Endothelial cell of umbilical vein (primary cell): ENCODE data around the gene RBM3. TPM values are rescaled to one million over a fixed set of nuclear protein-coding genes. Genes with fewer than 3 reads are reported as not detected.

ENCODE experiments used
- BruUV-seq: library from RNA; stranded (reverse); fragments of 400-500 nt; replicated peaks from 2 replicates; lab custom pipeline; 2021; lab: Mats Ljungman, UMichigan
- CTCF ChIA-PET: fragments of 300-600, 350-600 bp; sonication (Branson Sonifier 250); formaldehyde crosslinking; loops from one replicate; lab custom pipeline; 2021; ENCODE audit warnings: antibody characterized with exemption, inconsistent platforms; lab: Charles Lee
- POLR2A ChIA-PET: fragments of 300-600, 350-600 bp; sonication (Branson Sonifier 250); formaldehyde crosslinking; loops from one replicate; lab custom pipeline; 2021; ENCODE audit warnings: antibody characterized with exemption, inconsistent platforms; lab: Charles Lee
- DNase-seq: peaks from one replicate; pipeline ENCODE4 v3.0.0-alpha.2; 2011; ENCODE audit warnings: low read depth, low spot score
- FAIRE-seq: peaks from 2 replicates; lab custom pipeline; 2011; peaks lifted over from hg19 to GRCh38; lab: Jason Lieb, UNC
- H2AFZ ChIP-seq: 2 replicates; pipeline ENCODE4 v1.6.0; 2012; ENCODE audit warnings: low read depth, low read length, control low read depth, inconsistent platforms
- H3K27ac ChIP-seq: 2 replicates; pipeline ENCODE4 v1.5.1; 2011; ENCODE audit warnings: low read depth, mild to moderate bottlenecking, control low read depth, low read length, moderate library complexity; ENCODE audit not compliant: insufficient read depth
- H3K27me3 ChIP-seq, 2 experiments: 2 replicates each; pipeline versions ENCODE4 v1.6.0 to v1.6.1; 2011; ENCODE audit warnings: low read length in 2 of 2, mixed read lengths in 1 of 2; ENCODE audit not compliant: control insufficient read depth in 2 of 2, insufficient read depth in 2 of 2
- H3K36me3 ChIP-seq, 2 experiments: 2 replicates in 1 of 2; 3 replicates in 1 of 2; pipeline ENCODE4 v1.5.1; 2011; ENCODE audit warnings: low read length in 2 of 2, mild to moderate bottlenecking in 1 of 2, moderate library complexity in 1 of 2; ENCODE audit not compliant: control insufficient read depth in 2 of 2, insufficient read depth in 2 of 2; ENCODE audit errors: extremely low read depth in 1 of 2
- H3K4me1 ChIP-seq: 3 replicates; pipeline ENCODE4 v1.5.1; 2011; ENCODE audit warnings: mild to moderate bottlenecking, low read length; ENCODE audit not compliant: control insufficient read depth, insufficient read depth; ENCODE audit errors: extremely low read depth
- H3K4me2 ChIP-seq: 2 replicates; pipeline ENCODE4 v1.6.1; 2011; ENCODE audit warnings: low read length, control low read depth, mixed read lengths; ENCODE audit not compliant: insufficient read depth
- H3K4me3 ChIP-seq, 3 experiments: fragments of 200-600 bp in 1 of 3; sonication (generic), shearing (Covaris generic) in 1 of 3; replicated peaks in 1 of 3; 2 replicates each; pipeline ENCODE4 v1.5.1; 2011 to 2016; ENCODE audit warnings: control low read depth in 3 of 3, low read length in 3 of 3, mild to moderate bottlenecking in 2 of 3, inconsistent platforms in 1 of 3, low read depth in 1 of 3, moderate library complexity in 1 of 3; ENCODE audit not compliant: insufficient read depth in 1 of 3
- H3K79me2 ChIP-seq: 2 replicates; pipeline ENCODE4 v1.6.0; 2012; ENCODE audit warnings: low read length, inconsistent platforms; ENCODE audit not compliant: control insufficient read depth, insufficient read depth
- H3K9ac ChIP-seq: replicated peaks from 2 replicates; pipeline ENCODE3; 2011; ENCODE audit warnings: low read length, control low read depth; ENCODE audit not compliant: insufficient read depth; ENCODE audit errors: extremely low read depth
- H3K9me1 ChIP-seq: replicated peaks from 3 replicates; pipeline ENCODE4 v1.6.0; 2011; ENCODE audit warnings: mild to moderate bottlenecking, low read length; ENCODE audit not compliant: control insufficient read depth, insufficient read depth; ENCODE audit errors: extremely low read depth
- H3K9me3 ChIP-seq: replicated peaks from 2 replicates; pipeline ENCODE4 v1.5.1; 2012; ENCODE audit warnings: low read length, inconsistent platforms; ENCODE audit not compliant: control insufficient read depth, insufficient read depth
- H4K20me1 ChIP-seq: replicated peaks from 2 replicates; pipeline ENCODE3; 2011; ENCODE audit warnings: mild to moderate bottlenecking, low read length; ENCODE audit not compliant: control insufficient read depth, insufficient read depth; ENCODE audit errors: extremely low read depth
- GATA2 ChIP-seq: IDR thresholded peaks from 2 replicates; pipeline ENCODE4 v1.7.0; 2011; ENCODE audit warnings: low read depth, mild to moderate bottlenecking, moderate library complexity, mixed read lengths, low read length; ENCODE audit not compliant: insufficient read length, insufficient read depth
- JUN ChIP-seq: IDR thresholded peaks from 2 replicates; pipeline ENCODE4 v1.6.1; 2011; ENCODE audit warnings: borderline replicate concordance, low read depth; ENCODE audit not compliant: insufficient read length, insufficient read depth
- MAX ChIP-seq: IDR thresholded peaks from 2 replicates; pipeline ENCODE4 v1.6.1; 2011; ENCODE audit not compliant: insufficient read depth, insufficient read length
- MYC ChIP-seq: IDR thresholded peaks from one replicate; pipeline ENCODE4 v1.6.1; 2011; ENCODE audit warnings: mild to moderate bottlenecking, low read depth, low read length
- POLR2A ChIP-seq: IDR thresholded peaks from 2 replicates; pipeline ENCODE4 v1.6.1; 2012; ENCODE audit warnings: low read depth, mild to moderate bottlenecking, control low read depth, low read length
- POLR2AphosphoS5 ChIP-seq: IDR thresholded peaks from 2 replicates; pipeline ENCODE4 v1.6.1; 2012; ENCODE audit warnings: low read depth, mild to moderate bottlenecking, control low read depth, low read length, moderate library complexity; ENCODE audit not compliant: insufficient read depth
- dilution Hi-C: fragments of 300-500 bp; cut with MboI; formaldehyde crosslinking; loops from one replicate; pipeline ENCODE4 v1.15.0; 2019; ENCODE audit warnings: low sequenced_read_pairs; ENCODE audit not compliant: extremely low pct_ligation_motif_present
- intact Hi-C: fragments of 100-400 bp; cut with micrococcal nuclease; formaldehyde crosslinking; loops from one replicate; pipeline ENCODE4 v1.10.0; 2022
- polyA plus RNA-seq, 4 experiments: library from polyadenylated mRNA; depleted of rRNA in 3 of 4; stranded (reverse) in 3 of 4; unstranded in 1 of 4; fragments of >200 nt; gene quantifications; 2 replicates each; pipeline versions ENCODE4 v1.2.1 to v1.2.3, GENCODE V29; 2011 to 2012; ENCODE audit warnings: missing spikeins in 1 of 4
- total RNA-seq: library from RNA; stranded (reverse); gene quantifications from 2 replicates; pipeline ENCODE4 v1.2.3, GENCODE V29; 2021
- TF ChIP-seq, protein P1 (sequence below), 2 donors: IDR thresholded peaks; 1 replicate in 1 of 2; 2 replicates in 1 of 2; pipeline ENCODE4 v1.5.1; 2011; ENCODE audit warnings: low read length in 2 of 2, mild to moderate bottlenecking in 2 of 2, moderate library complexity in 2 of 2, control low read depth in 1 of 2, inconsistent platforms in 1 of 2, low read depth in 1 of 2; ENCODE audit not compliant: insufficient read depth in 1 of 2; ENCODE audit errors: extremely low read depth in 1 of 2

Gene RBM3
- total and polyA plus RNA-seq, 2 donors (not counting 3 experiments of a cell fraction or from before 2014, with no cell fraction given), result 313 to 477 TPM

DNA sequence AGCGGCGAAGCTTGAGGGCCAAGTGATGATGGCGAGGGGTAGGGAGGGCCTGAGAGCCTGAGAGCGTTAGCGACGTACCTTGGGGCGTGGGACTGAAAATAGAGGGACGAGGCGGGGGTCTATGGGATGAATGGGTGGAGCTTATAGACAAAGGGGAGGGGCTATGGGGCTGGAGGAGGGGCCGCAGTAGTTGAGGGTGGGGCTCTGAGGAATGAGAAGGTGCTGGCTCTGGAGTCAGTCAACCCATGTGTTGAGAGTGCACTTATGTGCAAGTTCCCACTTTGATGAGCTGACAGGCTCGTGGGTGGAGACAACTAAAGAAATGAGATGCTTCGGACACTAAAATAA, 34.3 kb upstream of the RBM3 start:
- no peak for TF ChIP-seq GATA2
- TF ChIP-seq MYC, result no peak
- TF ChIP-seq MAX, result no peak
- TF ChIP-seq POLR2A, result no peak
- no peak for TF ChIP-seq JUN
- TF ChIP-seq POLR2AphosphoS5, result no peak
- TF ChIP-seq, protein P1, sequence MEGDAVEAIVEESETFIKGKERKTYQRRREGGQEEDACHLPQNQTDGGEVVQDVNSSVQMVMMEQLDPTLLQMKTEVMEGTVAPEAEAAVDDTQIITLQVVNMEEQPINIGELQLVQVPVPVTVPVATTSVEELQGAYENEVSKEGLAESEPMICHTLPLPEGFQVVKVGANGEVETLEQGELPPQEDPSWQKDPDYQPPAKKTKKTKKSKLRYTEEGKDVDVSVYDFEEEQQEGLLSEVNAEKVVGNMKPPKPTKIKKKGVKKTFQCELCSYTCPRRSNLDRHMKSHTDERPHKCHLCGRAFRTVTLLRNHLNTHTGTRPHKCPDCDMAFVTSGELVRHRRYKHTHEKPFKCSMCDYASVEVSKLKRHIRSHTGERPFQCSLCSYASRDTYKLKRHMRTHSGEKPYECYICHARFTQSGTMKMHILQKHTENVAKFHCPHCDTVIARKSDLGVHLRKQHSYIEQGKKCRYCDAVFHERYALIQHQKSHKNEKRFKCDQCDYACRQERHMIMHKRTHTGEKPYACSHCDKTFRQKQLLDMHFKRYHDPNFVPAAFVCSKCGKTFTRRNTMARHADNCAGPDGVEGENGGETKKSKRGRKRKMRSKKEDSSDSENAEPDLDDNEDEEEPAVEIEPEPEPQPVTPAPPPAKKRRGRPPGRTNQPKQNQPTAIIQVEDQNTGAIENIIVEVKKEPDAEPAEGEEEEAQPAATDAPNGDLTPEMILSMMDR (IDR thresholded peaks at IDR 0.05; ENCODE audit: extremely low read depth in 1 of 2, insufficient read depth in 1 of 2, low read depth in 1 of 2, low read length in 2 of 2), result no peak
- peak overlapping the region; percentile 77 for H3K9ac ChIP-seq
- H3K4me2 ChIP-seq, result peak overlapping the region; percentile 43
- H3K9me1 ChIP-seq, result no peaks in the 10 kb centered on the region
- H3K36me3 ChIP-seq, result peaks cover 3% of the 10 kb centered on the region in 2 experiments
- ChIA-PET POLR2A (interaction anchor here (0.7 to 1.7 kb wide), 3 partner anchors 18 to 53 kb away, joined by 3 to 7 read pairs (median 4); partner anchors contain the start of gene RBM3), CTCF (interaction anchor here (0.8 to 1.6 kb wide), 8 partner anchors 8 to 92 kb away, joined by 3 to 11 read pairs (median 5); partner anchors contain the start of gene EBP)
- intact Hi-C loops, result loop anchor here (2.0 kb wide), 1 partner anchor 57 kb away; the partner anchor contains the start of gene WDR13
- no peaks in the 10 kb centered on the region for H3K27me3 ChIP-seq
- H3K4me1 ChIP-seq, result peaks cover 7% of the 10 kb centered on the region
- peaks cover 13% of the 10 kb centered on the region for H3K79me2 ChIP-seq
- no peaks in the 10 kb centered on the region for H4K20me1 ChIP-seq
- BruUV-seq, result no TSS peak
- H2AFZ ChIP-seq, result peak overlapping the region; percentile 68
- FAIRE-seq (no peak), DNase-seq (peak; percentile 50)
- H3K4me3 ChIP-seq, result peak overlapping the region; percentile 52 to 88 (median 61)
- dilution Hi-C loops, result no loop called here
- H3K9me3 ChIP-seq, result no peaks in the 10 kb centered on the region
- H3K27ac ChIP-seq, result peak overlapping the region; percentile 71
